RWPE2 (cell line): ENCODE data around the gene UBXN10.

Source experiments
- ATAC-seq: fragments of 200-7000 bp; cut with Tn5 transposase; 3 replicates; pipeline ENCODE4 v1.9.1; 2021; ENCODE audit warnings: low read depth
- DNase-seq: peaks from one replicate; pipeline ENCODE4 v3.0.0-alpha.2; 2020; ENCODE audit warnings: low spot score
- H3K27ac ChIP-seq: fragments of 450-650 bp; 2 replicates; pipeline ENCODE4 v1.5.1; 2017; ENCODE audit warnings: mild to moderate bottlenecking; ENCODE audit not compliant: poor library complexity, severe bottlenecking
- H3K27me3 ChIP-seq: fragments of 250-450 bp; sonication (Bioruptor Pico); 2 replicates; pipeline ENCODE4 v1.5.1; 2021; ENCODE audit warnings: mild to moderate bottlenecking, moderate library complexity; ENCODE audit not compliant: insufficient read depth, poor library complexity, severe bottlenecking
- H3K36me3 ChIP-seq: fragments of 250-450 bp; sonication (Bioruptor Pico); 2 replicates; pipeline ENCODE4 v1.5.1; 2020; ENCODE audit warnings: low read depth, mild to moderate bottlenecking, moderate library complexity
- H3K4me1 ChIP-seq: fragments of 250-450 bp; sonication (Bioruptor Pico); 2 replicates; pipeline ENCODE4 v1.5.1; 2021; ENCODE audit warnings: mild to moderate bottlenecking, moderate library complexity; ENCODE audit not compliant: insufficient read depth, poor library complexity, severe bottlenecking
- H3K4me3 ChIP-seq: fragments of 250-450 bp; sonication (Bioruptor Pico); 2 replicates; pipeline ENCODE4 v1.5.1; 2021; ENCODE audit warnings: mild to moderate bottlenecking, moderate library complexity; ENCODE audit not compliant: severe bottlenecking
- H3K9me3 ChIP-seq: fragments of 250-450 bp; sonication (Bioruptor Pico); 2 replicates; pipeline ENCODE4 v1.5.1; 2021; ENCODE audit warnings: mild to moderate bottlenecking, moderate library complexity; ENCODE audit not compliant: severe bottlenecking
- TF ChIP-seq, protein P1 (sequence below): fragments of 450-650 bp; IDR thresholded peaks from one replicate; pipeline ENCODE4 v1.5.1; 2017; ENCODE audit warnings: mild to moderate bottlenecking, moderate library complexity; ENCODE audit not compliant: poor library complexity, severe bottlenecking

UBXN10 gene

GRCh38 chr1:20190256-20191160, 4.6 kb downstream of the UBXN10 start:
- H3K27ac ChIP-seq = no peak overlapping the region
- no peaks in the 10 kb centered on the region for H3K9me3 ChIP-seq
- TF ChIP-seq, protein P1, sequence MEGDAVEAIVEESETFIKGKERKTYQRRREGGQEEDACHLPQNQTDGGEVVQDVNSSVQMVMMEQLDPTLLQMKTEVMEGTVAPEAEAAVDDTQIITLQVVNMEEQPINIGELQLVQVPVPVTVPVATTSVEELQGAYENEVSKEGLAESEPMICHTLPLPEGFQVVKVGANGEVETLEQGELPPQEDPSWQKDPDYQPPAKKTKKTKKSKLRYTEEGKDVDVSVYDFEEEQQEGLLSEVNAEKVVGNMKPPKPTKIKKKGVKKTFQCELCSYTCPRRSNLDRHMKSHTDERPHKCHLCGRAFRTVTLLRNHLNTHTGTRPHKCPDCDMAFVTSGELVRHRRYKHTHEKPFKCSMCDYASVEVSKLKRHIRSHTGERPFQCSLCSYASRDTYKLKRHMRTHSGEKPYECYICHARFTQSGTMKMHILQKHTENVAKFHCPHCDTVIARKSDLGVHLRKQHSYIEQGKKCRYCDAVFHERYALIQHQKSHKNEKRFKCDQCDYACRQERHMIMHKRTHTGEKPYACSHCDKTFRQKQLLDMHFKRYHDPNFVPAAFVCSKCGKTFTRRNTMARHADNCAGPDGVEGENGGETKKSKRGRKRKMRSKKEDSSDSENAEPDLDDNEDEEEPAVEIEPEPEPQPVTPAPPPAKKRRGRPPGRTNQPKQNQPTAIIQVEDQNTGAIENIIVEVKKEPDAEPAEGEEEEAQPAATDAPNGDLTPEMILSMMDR = no peak
- no peaks in the 10 kb centered on the region for H3K4me1 ChIP-seq
- no peaks in the 10 kb centered on the region for H3K36me3 ChIP-seq
- DNase-seq (no peak), ATAC-seq (no peak)
- H3K27me3 ChIP-seq = no peaks in the 10 kb centered on the region
- H3K4me3 ChIP-seq = no peak overlapping the region

DNA sequence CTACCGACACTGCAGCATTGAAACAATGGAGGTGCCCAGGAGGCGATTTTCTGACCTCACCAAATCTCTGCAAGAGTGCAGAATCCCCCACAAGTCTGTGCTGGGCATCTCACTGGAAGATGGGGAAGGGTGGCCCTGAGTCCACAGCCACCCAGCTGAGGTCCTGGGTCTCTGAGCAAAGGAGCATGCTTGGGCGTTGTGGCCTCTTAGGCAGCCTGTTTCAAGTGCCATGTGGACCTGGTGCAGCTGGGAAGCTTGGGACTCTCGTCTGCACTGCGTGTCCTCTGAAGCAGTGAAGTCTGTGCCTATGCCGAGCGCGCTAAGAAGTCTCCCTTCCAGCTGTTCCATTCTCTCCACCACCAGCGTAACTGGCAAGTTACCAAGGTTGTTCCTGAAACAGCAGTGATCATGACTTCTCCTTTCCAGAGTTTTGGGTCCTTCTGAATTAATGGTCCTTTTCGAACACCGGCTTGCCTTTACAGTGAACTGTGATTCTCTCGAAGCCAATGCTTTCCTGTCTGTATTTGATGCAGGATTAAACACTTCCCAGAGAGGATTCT, 5.5 kb downstream of the UBXN10 start:
- Histone ChIP-seq H3K36me3 (no peaks in the 10 kb centered on the region), H3K9me3 (no peaks in the 10 kb centered on the region), H3K4me3 (no peak overlapping the region), H3K4me1 (no peaks in the 10 kb centered on the region), H3K27ac (no peak overlapping the region), H3K27me3 (no peaks in the 10 kb centered on the region)
- DNase-seq (no peak), ATAC-seq (no peak)
- TF ChIP-seq, protein P1 = no peak

DNA sequence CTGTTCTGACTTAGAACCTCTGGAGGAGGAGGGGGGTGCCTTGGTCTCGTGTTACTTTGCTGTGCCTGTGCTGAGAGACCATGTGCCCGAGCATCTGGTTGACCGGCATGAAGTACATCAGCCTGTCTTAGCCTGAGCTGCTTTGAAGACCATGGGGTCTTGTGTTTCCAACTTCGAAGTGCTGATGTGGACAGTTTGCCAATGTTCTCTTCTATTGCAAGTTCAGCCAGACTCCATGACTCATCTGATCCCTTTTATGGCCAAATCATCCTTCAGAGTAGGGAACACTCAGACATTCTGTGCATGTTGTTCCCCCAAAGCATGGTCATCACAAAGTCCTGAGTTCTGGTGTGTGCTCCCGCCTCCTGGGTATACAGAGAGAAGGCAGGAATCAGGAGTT, 6.5 kb downstream of the UBXN10 start:
- H3K9me3 ChIP-seq = no peaks in the 10 kb centered on the region
- H3K4me1 ChIP-seq = no peaks in the 10 kb centered on the region
- H3K27me3 ChIP-seq = no peaks in the 10 kb centered on the region
- no peaks in the 10 kb centered on the region for H3K36me3 ChIP-seq
- no peak overlapping the region for H3K27ac ChIP-seq
- no peak; the same call in 2 of the 3 replicates for ATAC-seq
- H3K4me3 ChIP-seq = no peak overlapping the region
- TF ChIP-seq, protein P1 = no peak
- DNase-seq = no peak

- DNase-seq (no peak), ATAC-seq (no peak)
- H3K27ac ChIP-seq = no peak overlapping the region
- no peaks in the 10 kb centered on the region for H3K9me3 ChIP-seq
- no peaks in the 10 kb centered on the region for H3K4me1 ChIP-seq
- H3K36me3 ChIP-seq = no peaks in the 10 kb centered on the region
- H3K27me3 ChIP-seq = no peaks in the 10 kb centered on the region
- TF ChIP-seq, protein P1 = no peak
- H3K4me3 ChIP-seq = no peak overlapping the region
Measured at GRCh38 chr1:20192871-20193411, 7.0 kb downstream of the UBXN10 start.
